NCI-H128 (cell line): ENCODE measurements around the gene VAMP5.
"Not testable (repeated sequence)": the region's sequence is repeated elsewhere in the genome, so short reads cannot be mapped to it uniquely, and the experiment has no call there.

Experiments used
- DNase-seq: peaks from one replicate; lab custom pipeline; 2025; ENCODE audit not compliant: unreplicated experiment; lab: John Stamatoyannopoulos, UW

VAMP5 gene

DNA sequence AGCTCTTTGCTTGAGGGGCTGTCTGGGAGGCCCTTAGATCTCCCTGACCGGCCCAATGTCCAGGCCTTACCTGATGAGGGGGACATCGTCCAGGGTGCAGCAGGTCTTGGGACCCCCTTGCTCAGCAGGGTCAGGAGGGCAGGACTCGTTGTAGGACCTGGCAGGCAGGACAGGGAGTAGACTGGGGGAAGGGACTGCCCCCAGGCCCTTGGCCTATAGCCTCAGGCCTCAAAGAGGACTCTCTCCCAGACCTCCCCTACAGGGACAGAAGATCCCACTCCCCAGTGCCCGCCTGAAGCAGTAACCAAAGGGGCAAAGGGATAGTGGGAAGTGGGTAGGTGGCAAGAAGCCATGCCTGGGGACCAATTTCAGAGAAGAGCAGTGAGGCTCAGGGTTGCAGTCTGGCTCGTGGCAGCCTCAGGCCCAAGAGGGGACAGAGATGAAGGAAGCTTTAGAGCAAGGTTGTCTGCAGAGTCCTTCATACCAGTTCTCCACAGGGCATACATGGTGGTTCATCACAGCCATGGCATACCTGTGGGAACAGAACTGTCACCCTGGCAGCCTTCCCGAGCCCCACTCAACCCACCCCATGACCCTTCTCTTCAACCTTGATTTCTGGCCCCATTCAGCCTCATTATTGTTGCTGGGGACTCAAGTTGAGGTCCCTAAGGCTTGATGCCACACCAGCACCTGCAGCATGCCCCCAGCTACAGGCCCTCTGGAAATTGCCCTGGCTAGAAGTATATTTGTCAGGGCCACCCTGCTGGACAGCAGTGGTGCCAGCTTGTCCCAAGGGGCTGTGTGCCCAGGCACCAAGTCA lies 16.9 kb downstream of the VAMP5 start:
- no peak for DNase-seq

GRCh38 chr2:85601771-85602475 lies 17.7 kb downstream of the VAMP5 start:
- no peak for DNase-seq

- peak; percentile 72 for DNase-seq
Observed at GRCh38 chr2:85602476-85603234, 18.4 kb downstream of the VAMP5 start, which contains the start of gene TMEM150A. TSS of gene TMEM150A (minus strand) at chr2:85602698. CDS start at chr2:85601948, 750 bp downstream.

GRCh38 chr2:85604133-85604444 lies 19.9 kb downstream of the VAMP5 start:
- not testable (repeated sequence) for DNase-seq

DNA sequence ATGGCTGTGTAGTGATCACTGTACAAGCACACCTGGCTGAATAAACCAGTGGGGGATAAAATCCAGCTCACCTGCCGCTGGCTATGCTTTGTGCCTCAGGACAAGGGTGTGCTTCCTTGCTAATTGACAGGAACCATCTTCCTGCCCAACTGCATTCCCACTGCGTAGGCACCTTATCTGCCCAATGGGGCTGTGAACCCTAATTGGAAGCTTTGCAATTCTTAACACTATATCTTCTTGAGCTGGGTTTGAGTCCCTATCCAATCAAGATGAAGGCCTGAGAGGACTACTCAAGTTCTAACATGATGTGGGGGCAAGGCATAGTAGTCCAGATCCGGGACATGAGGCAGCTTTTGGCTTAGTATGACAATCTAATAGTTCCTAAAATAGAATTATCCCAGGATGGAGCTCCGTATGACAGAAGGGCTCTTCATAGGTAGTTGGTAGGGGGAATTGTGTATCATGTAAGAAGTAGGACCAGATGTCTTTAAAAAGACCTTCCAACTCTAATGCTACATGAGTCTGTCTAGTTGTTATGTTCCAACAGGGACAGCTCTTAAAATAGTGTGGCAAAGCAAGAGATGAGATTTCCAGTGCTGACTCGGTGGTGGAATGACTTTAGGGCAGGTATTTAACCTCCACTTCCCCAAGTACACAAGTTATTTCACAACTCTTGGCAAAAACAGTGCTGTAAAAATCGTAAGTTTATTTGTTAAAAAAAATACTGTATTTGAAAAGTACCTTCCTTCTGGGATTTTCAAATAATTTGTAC lies 20.5 kb downstream of the VAMP5 start:
- no peak for DNase-seq

- no peak for DNase-seq
Observed at GRCh38 chr2:85605406-85606115, 21.3 kb downstream of the VAMP5 start.

DNA sequence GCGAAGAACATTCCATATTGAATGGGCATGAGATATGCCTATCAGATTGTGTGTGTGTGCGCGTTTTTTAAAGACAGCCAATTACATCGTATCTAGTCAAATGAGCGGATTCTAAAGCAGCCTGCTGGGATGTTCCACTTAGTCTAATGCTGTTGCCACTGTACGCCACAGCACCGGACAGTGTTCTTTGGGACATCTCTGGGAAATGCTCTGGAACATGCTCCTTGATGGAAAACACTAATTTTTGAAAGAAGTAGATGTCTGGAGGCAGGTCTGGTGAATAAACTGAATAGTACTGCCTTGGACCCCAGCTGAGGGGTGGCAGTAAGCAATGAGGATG lies 21.9 kb downstream of the VAMP5 start:
- DNase-seq, result no peak

DNA sequence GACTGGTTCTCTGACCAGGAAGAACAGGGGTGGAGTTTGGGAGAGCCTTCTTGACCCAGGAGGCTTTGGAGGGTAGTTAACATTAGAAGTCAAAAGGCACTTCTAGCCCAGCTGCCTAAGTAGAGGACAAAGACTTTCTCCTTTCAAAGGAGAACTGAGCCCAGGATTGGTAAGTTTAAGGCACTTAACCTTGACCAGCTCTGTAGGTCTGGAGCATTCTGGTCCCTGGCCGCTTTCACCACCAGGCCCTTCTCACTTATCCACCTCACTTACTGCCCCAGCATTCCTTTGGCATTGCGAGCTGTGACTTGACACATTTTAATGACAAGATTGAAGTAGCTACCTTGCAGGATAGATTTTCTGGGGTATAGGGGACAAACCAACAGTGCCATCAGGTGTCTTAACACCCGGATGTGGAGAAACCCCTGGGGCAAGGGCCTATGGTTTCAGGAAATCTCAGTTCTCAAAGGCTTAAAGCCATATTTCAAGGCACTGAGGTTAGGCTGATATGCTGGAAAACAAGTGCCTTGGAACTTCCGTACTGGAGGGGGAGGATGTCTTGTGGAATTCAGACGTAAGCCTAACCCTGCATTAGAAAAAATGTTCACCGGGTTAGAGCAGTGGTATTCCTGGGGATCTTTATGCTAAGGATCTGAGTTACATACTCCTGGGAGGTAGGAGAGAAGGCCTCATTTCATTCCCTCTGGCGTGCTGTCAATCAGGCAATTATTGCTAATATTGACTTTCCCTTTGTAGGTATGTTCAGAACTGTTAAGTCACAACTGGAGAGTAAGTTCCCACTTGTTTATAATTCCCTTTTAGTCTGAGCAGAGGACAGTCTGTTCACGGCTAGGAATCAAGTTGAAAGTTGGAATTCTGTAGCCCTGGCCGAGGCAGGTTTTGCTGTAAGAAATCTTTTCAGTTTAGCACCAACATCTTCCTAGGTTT lies 23.3 kb downstream of the VAMP5 start:
- DNase-seq, result no peak

DNA sequence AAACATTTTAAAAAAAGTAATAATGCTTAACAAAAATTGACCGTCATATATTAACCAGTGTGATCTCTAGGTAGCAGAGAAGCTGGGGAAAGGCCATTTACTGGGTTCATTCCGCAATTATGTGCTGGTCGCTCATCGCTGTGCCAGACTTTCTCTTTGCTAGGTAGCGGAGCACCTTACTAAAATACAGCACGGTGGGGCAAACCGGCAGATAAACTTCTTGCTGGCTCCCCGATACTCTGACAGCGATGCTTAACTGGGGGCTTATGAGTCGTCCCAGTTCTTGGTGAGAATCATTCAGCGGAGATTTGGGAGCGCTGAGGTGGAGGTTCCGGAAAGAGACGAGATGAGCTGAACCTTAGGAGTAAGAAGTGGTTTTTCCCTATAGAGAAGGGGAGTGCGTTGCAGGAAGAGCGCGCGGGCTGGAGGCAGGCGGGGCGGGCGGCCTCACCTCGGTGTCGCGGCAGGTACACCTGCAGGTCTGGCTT lies 27.0 kb downstream of the VAMP5 start:
- no peak for DNase-seq

- DNase-seq, result peak; percentile 72
Observed at GRCh38 chr2:85611705-85612587, 27.7 kb downstream of the VAMP5 start, which contains the start of gene C2orf68. TSS of gene C2orf68 (minus strand) at chr2:85612066. CDS start at chr2:85611984, 82 bp downstream.

GRCh38 chr2:85613717-85614515 lies 29.7 kb downstream of the VAMP5 start:
- no peak for DNase-seq

- DNase-seq, result not testable (repeated sequence)
Observed at GRCh38 chr2:85614757-85615156, 30.5 kb downstream of the VAMP5 start.

DNA sequence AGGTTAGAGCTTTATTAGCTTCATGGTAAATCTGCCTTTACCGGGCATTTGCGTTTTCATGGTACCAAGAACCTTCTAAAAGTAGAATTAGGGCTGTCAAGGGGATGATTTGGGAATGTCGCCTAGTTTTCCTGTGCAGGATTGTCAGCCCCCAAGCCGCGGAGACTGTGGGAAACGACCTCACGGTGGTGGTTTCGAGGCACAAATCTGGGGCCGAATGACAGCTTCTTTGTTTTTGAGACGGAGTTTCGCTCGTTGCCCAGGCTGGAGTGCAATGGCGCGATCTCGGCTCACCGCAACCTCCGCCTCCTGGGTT lies 31.1 kb downstream of the VAMP5 start:
- no peak for DNase-seq

DNA sequence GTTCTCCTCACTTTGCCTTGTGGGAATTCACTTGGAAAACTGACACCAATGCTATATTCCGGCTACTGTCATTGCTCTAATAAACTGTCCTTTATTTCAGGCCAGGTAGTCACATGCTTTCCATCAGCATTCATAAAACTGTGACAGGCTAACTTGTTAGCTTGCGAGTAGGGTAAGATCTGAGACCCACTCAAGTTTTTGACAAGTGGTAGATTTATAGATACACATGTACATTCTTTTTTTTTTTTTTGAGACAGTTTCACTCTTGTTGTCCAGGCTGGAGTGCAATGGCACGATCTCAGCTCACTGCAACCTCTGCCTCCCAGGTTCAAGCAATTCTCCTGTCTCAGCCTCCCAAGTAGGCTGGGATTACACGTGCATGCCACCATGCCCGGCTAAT lies 33.5 kb downstream of the VAMP5 start:
- not testable (repeated sequence) for DNase-seq

DNA sequence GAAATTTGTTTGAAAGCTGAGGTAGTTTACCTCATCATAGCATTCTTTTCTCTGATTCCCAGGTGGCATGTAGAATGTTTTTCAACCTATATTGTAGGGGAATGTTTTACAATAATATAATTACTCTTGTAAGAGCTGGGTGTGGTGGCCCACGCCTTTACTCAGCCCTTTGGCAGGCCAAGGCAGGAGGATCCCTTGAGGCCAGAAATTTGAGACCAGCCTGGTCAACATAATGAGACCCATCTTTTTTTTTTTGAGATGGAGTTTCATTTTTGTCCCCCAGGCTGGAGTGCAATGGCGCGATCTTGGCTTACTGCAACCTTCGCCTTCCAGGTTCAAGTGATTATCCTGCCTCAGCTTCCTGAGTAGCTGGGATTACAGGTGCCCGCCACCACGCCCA lies 35.4 kb downstream of the VAMP5 start:
- DNase-seq, result no peak

DNA sequence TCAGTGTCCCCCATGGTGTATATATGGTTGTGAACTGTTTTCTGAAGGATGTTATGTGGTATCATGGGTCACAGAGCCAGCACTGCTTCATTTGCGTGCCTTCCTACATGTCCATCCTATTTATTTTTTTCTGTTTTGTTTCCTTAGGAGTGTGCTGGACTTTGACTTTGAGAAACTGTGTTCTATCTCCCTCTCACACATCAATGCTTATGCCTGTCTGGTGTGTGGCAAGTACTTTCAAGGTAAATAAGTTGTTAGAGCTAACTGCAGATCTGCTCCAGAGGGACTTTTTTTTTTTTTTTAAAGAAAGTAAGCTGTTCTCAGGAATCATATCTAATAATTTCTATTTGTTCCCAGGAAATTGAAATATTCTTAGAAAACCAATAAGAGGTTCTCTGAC lies 37.1 kb downstream of the VAMP5 start:
- DNase-seq, result no peak

GRCh38 chr2:85623991-85624390 lies 39.8 kb downstream of the VAMP5 start:
- DNase-seq, result no peak
